Duodenal mucosa (tissue), 2 donors: Measurements from ENCODE around the gene NUDT1.

Source experiments
- H3K27ac ChIP-seq: one replicate; pipeline ENCODE4 v1.7.0; 2013; ENCODE audit warnings: low read depth, low read length
- H3K27me3 ChIP-seq, 2 donors: one replicate each; pipeline ENCODE4 v1.7.0; 2013; ENCODE audit warnings: low read length in 2 of 2, control low read depth in 1 of 2; ENCODE audit not compliant: insufficient read depth in 2 of 2, control insufficient read depth in 1 of 2
- H3K36me3 ChIP-seq, 2 donors: one replicate each; pipeline ENCODE4 v1.7.0; 2013; ENCODE audit warnings: low read length in 2 of 2, control low read depth in 1 of 2; ENCODE audit not compliant: insufficient read depth in 2 of 2, control insufficient read depth in 1 of 2
- H3K4me1 ChIP-seq, 2 donors: one replicate each; pipeline ENCODE4 v1.7.0; 2013; ENCODE audit warnings: low read length in 2 of 2, control low read depth in 1 of 2; ENCODE audit not compliant: insufficient read depth in 2 of 2, control insufficient read depth in 1 of 2
- H3K4me3 ChIP-seq, 2 donors: one replicate each; pipeline ENCODE4 v1.7.0; 2013; ENCODE audit warnings: low read length in 2 of 2, low read depth in 1 of 2
- H3K9ac ChIP-seq, 2 donors: one replicate each; pipeline ENCODE4 v1.7.0; 2013; ENCODE audit warnings: low read length in 2 of 2, low read depth in 1 of 2
- H3K9me3 ChIP-seq, 2 donors: one replicate each; pipeline ENCODE4 v1.7.0; 2013; ENCODE audit warnings: low read length in 2 of 2, control low read depth in 1 of 2; ENCODE audit not compliant: control insufficient read depth in 1 of 2

The NUDT1 gene

GRCh38 chr7:2205036-2205780 lies 36.8 kb upstream of the NUDT1 start:
- Histone ChIP-seq H3K4me1 (no peaks in the 10 kb centered on the region), H3K27me3 (no peaks in the 10 kb centered on the region), H3K27ac (no peak overlapping the region), H3K9ac (no peak overlapping the region), H3K9me3 (no peaks in the 10 kb centered on the region), H3K4me3 (no peak overlapping the region), H3K36me3 (peaks cover 9 to 33% of the 10 kb centered on the region in 2 donors)

- H3K36me3 ChIP-seq: peaks cover 12 to 45% of the 10 kb centered on the region in 2 donors
Observed at GRCh38 chr7:2208712-2209111, 33.3 kb upstream of the NUDT1 start.

GRCh38 chr7:2209146-2209960 lies 32.7 kb upstream of the NUDT1 start:
- Histone ChIP-seq H3K36me3 (peaks cover 18 to 47% of the 10 kb centered on the region in 2 donors), H3K4me3 (no peak overlapping the region), H3K27me3 (no peaks in the 10 kb centered on the region), H3K9ac (no peak overlapping the region), H3K27ac (no peak overlapping the region), H3K4me1 (no peaks in the 10 kb centered on the region), H3K9me3 (no peaks in the 10 kb centered on the region)

More at GRCh38 chr7:2208712-2209111, 33.3 kb upstream of the NUDT1 start:
- Histone ChIP-seq H3K27me3 (no peaks in the 10 kb centered on the region), H3K9me3 (no peaks in the 10 kb centered on the region), H3K4me3 (no peak overlapping the region), H3K9ac (no peak overlapping the region), H3K27ac (no peak overlapping the region), H3K4me1 (no peaks in the 10 kb centered on the region)

- Histone ChIP-seq H3K36me3 (peaks cover 23 to 52% of the 10 kb centered on the region in 2 donors), H3K9me3 (no peaks in the 10 kb centered on the region), H3K4me3 (no peak overlapping the region), H3K27ac (no peak overlapping the region), H3K27me3 (no peaks in the 10 kb centered on the region), H3K9ac (no peak overlapping the region), H3K4me1 (no peaks in the 10 kb centered on the region)
Observed at GRCh38 chr7:2209961-2210323, 32.1 kb upstream of the NUDT1 start.

GRCh38 chr7:2210551-2211258 lies 31.3 kb upstream of the NUDT1 start:
- Histone ChIP-seq H3K27me3 (no peaks in the 10 kb centered on the region), H3K36me3 (peaks cover 26 to 57% of the 10 kb centered on the region in 2 donors), H3K9me3 (no peaks in the 10 kb centered on the region), H3K4me1 (no peaks in the 10 kb centered on the region), H3K27ac (no peak overlapping the region), H3K4me3 (no peak overlapping the region), H3K9ac (no peak overlapping the region)

- Histone ChIP-seq H3K27me3 (no peaks in the 10 kb centered on the region), H3K4me1 (no peaks in the 10 kb centered on the region), H3K4me3 (no peak overlapping the region), H3K9ac (no peak overlapping the region), H3K27ac (no peak overlapping the region), H3K9me3 (no peaks in the 10 kb centered on the region), H3K36me3 (peaks cover 27 to 64% of the 10 kb centered on the region in 2 donors)
Observed at GRCh38 chr7:2211259-2211880, 30.7 kb upstream of the NUDT1 start.

- Histone ChIP-seq H3K4me3 (no peak overlapping the region), H3K36me3 (peaks cover 27 to 70% of the 10 kb centered on the region in 2 donors), H3K27ac (no peak overlapping the region), H3K9ac (no peak overlapping the region), H3K4me1 (no peaks in the 10 kb centered on the region), H3K9me3 (no peaks in the 10 kb centered on the region), H3K27me3 (no peaks in the 10 kb centered on the region)
Observed at GRCh38 chr7:2211926-2212325, 30.1 kb upstream of the NUDT1 start.

- H3K4me1 ChIP-seq: no peaks in the 10 kb centered on the region
- peaks cover 25 to 73% of the 10 kb centered on the region in 2 donors for H3K36me3 ChIP-seq
- no peak overlapping the region for H3K9ac ChIP-seq
- H3K27me3 ChIP-seq: no peaks in the 10 kb centered on the region
- H3K4me3 ChIP-seq: no peak overlapping the region
- no peak overlapping the region for H3K27ac ChIP-seq
- no peaks in the 10 kb centered on the region for H3K9me3 ChIP-seq
Observed at GRCh38 chr7:2212906-2213305, 29.1 kb upstream of the NUDT1 start.

GRCh38 chr7:2213551-2214215 lies 28.3 kb upstream of the NUDT1 start:
- H3K27me3 ChIP-seq: no peaks in the 10 kb centered on the region
- H3K9me3 ChIP-seq: no peaks in the 10 kb centered on the region
- H3K4me1 ChIP-seq: no peaks in the 10 kb centered on the region
- peaks cover 25 to 74% of the 10 kb centered on the region in 2 donors for H3K36me3 ChIP-seq
- H3K9ac ChIP-seq: no peak overlapping the region
- H3K27ac ChIP-seq: no peak overlapping the region
- no peak overlapping the region for H3K4me3 ChIP-seq
